Gastroesophageal sphincter (tissue), 4 donors: ENCODE data around the gene RPRML. TPM values are rescaled to one million over a fixed set of nuclear protein-coding genes. Genes with fewer than 3 reads are reported as not detected.

Source experiments
- ATAC-seq: fragments of 150-250 bp; one replicate; pipeline ENCODE4 v1.9.1; 2016; ENCODE audit warnings: mild to moderate bottlenecking, moderate library complexity
- H3K27ac ChIP-seq, 4 donors: fragments of 200-600 bp; sonication (generic) in 3 of 4; 1 replicate in 3 of 4; 2 replicates in 1 of 4; pipeline ENCODE4 v1.5.1; 2016 to 2019
- H3K27me3 ChIP-seq: fragments of 200-600 bp; sonication (generic); one replicate; pipeline ENCODE4 v1.5.1; 2019
- H3K36me3 ChIP-seq, 2 donors: fragments of 200-600 bp; sonication (generic); one replicate each; pipeline ENCODE4 v1.5.1; 2019; ENCODE audit warnings: control low read depth in 1 of 2
- H3K4me1 ChIP-seq, 3 donors: fragments of 200-600 bp; sonication (generic); 1 replicate in 2 of 3; 2 replicates in 1 of 3; pipeline ENCODE4 v1.5.1; 2016 to 2019; ENCODE audit warnings: control low read depth in 2 of 3
- H3K4me3 ChIP-seq, 2 donors: fragments of 200-600 bp; sonication (generic); one replicate each; pipeline ENCODE4 v1.5.1; 2019; ENCODE audit warnings: mild to moderate bottlenecking in 1 of 2, moderate library complexity in 1 of 2
- H3K9me3 ChIP-seq, 3 donors: fragments of 200-600 bp; sonication (generic); one replicate each; pipeline ENCODE4 v1.5.1; 2017 to 2019; ENCODE audit warnings: control low read depth in 2 of 3
- EP300 ChIP-seq: sonication (generic); formaldehyde crosslinking; IDR thresholded peaks from one replicate; pipeline ENCODE4 v1.6.1; 2017; ENCODE audit warnings: antibody characterized with exemption, mild to moderate bottlenecking
- POLR2A ChIP-seq, 2 donors: fragments of 450-650 bp; IDR thresholded peaks; one replicate each; pipeline ENCODE4 v1.6.1; 2017; ENCODE audit warnings: antibody characterized with exemption in 2 of 2, mild to moderate bottlenecking in 2 of 2, moderate library complexity in 1 of 2
- POLR2AphosphoS5 ChIP-seq: sonication (generic); formaldehyde crosslinking; IDR thresholded peaks from one replicate; pipeline ENCODE4 v1.6.1; 2017; ENCODE audit warnings: antibody characterized with exemption
- WGBS, 2 donors: methylation state at CpG; one replicate each; pipeline ENCODE4 v1.1.5; 2018; ENCODE audit warnings: low coverage in 1 of 2; 5-methylcytosine and 5-hydroxymethylcytosine counted together
- total RNA-seq, 4 donors: library from RNA; depleted of rRNA; stranded (reverse); fragments of >200 nt; gene quantifications; one replicate each; pipeline ENCODE4 v1.1.0, GENCODE V29; 2016
- TF ChIP-seq, protein P1 (sequence below), 4 experiments: fragments of 200-600 bp in 2 of 4; fragments of 450-650 bp in 2 of 4; sonication (generic) in 1 of 4; IDR thresholded peaks; one replicate each; pipeline ENCODE4 v1.5.1; 2017 to 2019; ENCODE audit warnings: antibody characterized with exemption in 4 of 4, mild to moderate bottlenecking in 2 of 4, moderate library complexity in 2 of 4

Gene RPRML
- total RNA-seq, 4 donors from 2014 or later = 1.1 to 1.8 TPM; not detected in 2

- Histone ChIP-seq H3K4me1 (peaks cover 0 to 26% (median 9%) of the 10 kb centered on the region in 3 donors), H3K36me3 (peaks cover 0 to 40% of the 10 kb centered on the region in 2 donors), H3K4me3 (no peak overlapping the region), H3K27me3 (no peaks in the 10 kb centered on the region), H3K27ac (no peak overlapping the region), H3K9me3 (no peaks in the 10 kb centered on the region)
- WGBS, 2 donors = 23 to 61% methylated on average over 4 of the region's 10 CpGs
- TF ChIP-seq POLR2A (IDR thresholded peaks at IDR 0.05) = no peak
- TF ChIP-seq EP300 = no peak
- TF ChIP-seq, protein P1, sequence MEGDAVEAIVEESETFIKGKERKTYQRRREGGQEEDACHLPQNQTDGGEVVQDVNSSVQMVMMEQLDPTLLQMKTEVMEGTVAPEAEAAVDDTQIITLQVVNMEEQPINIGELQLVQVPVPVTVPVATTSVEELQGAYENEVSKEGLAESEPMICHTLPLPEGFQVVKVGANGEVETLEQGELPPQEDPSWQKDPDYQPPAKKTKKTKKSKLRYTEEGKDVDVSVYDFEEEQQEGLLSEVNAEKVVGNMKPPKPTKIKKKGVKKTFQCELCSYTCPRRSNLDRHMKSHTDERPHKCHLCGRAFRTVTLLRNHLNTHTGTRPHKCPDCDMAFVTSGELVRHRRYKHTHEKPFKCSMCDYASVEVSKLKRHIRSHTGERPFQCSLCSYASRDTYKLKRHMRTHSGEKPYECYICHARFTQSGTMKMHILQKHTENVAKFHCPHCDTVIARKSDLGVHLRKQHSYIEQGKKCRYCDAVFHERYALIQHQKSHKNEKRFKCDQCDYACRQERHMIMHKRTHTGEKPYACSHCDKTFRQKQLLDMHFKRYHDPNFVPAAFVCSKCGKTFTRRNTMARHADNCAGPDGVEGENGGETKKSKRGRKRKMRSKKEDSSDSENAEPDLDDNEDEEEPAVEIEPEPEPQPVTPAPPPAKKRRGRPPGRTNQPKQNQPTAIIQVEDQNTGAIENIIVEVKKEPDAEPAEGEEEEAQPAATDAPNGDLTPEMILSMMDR (IDR thresholded peaks at IDR 0.05) = peak in 3 of 4 experiments; percentile 49 to 79 (median 70)
- peak; percentile 73 for ATAC-seq
Observed at GRCh38 chr17:46942441-46943217, 36.4 kb downstream of the RPRML start.

DNA sequence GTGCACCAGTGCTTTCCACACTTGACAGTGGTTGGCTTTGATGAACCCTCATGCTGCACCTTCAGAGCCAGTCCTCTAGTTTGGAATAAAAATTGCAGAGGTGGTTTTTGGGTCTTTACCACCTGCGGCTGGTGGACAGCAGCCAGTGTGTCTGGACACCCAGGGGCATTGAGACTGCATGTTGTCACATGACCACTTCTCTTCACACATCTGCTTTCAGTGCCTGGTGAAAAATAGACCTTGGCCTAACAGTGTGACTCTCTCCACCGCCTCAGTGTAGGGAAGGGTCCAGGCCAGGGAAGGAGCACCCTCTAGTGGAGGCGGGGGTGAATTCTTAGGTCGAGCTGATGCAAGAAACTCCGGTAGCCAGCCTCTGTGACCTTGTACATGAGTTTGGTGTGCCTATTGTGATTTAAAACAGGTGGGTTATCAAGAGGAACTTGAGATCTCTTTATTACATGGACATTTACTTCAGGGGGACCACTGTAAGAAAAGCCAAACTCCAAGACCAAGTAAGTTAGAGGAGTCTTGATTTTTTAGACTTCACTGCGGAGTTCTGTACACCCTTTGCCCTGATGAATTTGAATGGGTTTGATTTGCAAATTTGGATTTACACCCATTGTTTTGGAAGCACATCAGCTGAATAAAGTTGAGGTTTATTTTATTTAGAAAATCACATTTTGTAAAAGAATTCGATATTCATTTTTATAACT is 38.2 kb downstream of the RPRML start:
- TF ChIP-seq, protein P1 (IDR thresholded peaks at IDR 0.05) = peak; percentile 53 to 80 (median 67)
- TF ChIP-seq POLR2AphosphoS5 = no peak
- Histone ChIP-seq H3K4me3 (no peak overlapping the region), H3K4me1 (peaks cover 0 to 26% (median 9%) of the 10 kb centered on the region in 3 donors), H3K27me3 (no peaks in the 10 kb centered on the region), H3K27ac (no peak overlapping the region), H3K9me3 (no peaks in the 10 kb centered on the region), H3K36me3 (peaks cover 3 to 57% of the 10 kb centered on the region in 2 donors)
- 30 to 42% methylated on average over 6 of the region's 7 CpGs for WGBS, 2 donors
- peak; percentile 67 for ATAC-seq

GRCh38 chr17:46935658-46936266 is 43.3 kb downstream of the RPRML start:
- TF ChIP-seq EP300 (no peak), POLR2AphosphoS5 (no peak), POLR2A (IDR thresholded peaks at IDR 0.05) (no peak)
- TF ChIP-seq, protein P1 (IDR thresholded peaks at IDR 0.05) = no peak
- no peaks in the 10 kb centered on the region for H3K9me3 ChIP-seq
- no peak overlapping the region for H3K27ac ChIP-seq
- no peak overlapping the region for H3K4me3 ChIP-seq
- peaks cover 9 to 100% of the 10 kb centered on the region in 2 donors for H3K36me3 ChIP-seq
- no peaks in the 10 kb centered on the region for H3K4me1 ChIP-seq
- no peaks in the 10 kb centered on the region for H3K27me3 ChIP-seq
- ATAC-seq = peak; percentile 73
- 70% methylated on average over 2 of the region's 7 CpGs; no CpG with 5 or more reads in 1 of the 2 donors for WGBS, 2 donors

GRCh38 chr17:46931596-46931995 is 47.5 kb downstream of the RPRML start:
- 75 to 91% methylated on average over 4 of the region's 4 CpGs for WGBS, 2 donors
- ATAC-seq = no peak
- peaks cover 9 to 76% of the 10 kb centered on the region in 2 donors for H3K36me3 ChIP-seq
- H3K4me3 ChIP-seq = no peak overlapping the region
- no peak overlapping the region for H3K27ac ChIP-seq
- peaks cover 0 to 24% (median 0%) of the 10 kb centered on the region in 3 donors for H3K4me1 ChIP-seq
- TF ChIP-seq EP300 (no peak), POLR2A (IDR thresholded peaks at IDR 0.05) (no peak), POLR2AphosphoS5 (no peak)
- TF ChIP-seq, protein P1 (IDR thresholded peaks at IDR 0.05) = no peak
- H3K9me3 ChIP-seq = no peaks in the 10 kb centered on the region
- no peaks in the 10 kb centered on the region for H3K27me3 ChIP-seq
